Vagina (tissue), 2 donors: ENCODE results near the gene TAPBPL.

ENCODE experiments used
- CTCF ChIP-seq, 3 experiments: fragments of 450-650 bp in 2 of 3; fragments of 200-600 bp in 1 of 3; sonication (generic) in 1 of 3; IDR thresholded peaks; one replicate each; pipeline ENCODE4 v1.5.1; 2017 to 2019; ENCODE audit warnings: antibody characterized with exemption in 3 of 3, mild to moderate bottlenecking in 2 of 3, moderate library complexity in 2 of 3
- POLR2A ChIP-seq, 2 donors: fragments of 450-650 bp; IDR thresholded peaks; one replicate each; pipeline ENCODE4 v1.6.1; 2017; ENCODE audit warnings: antibody characterized with exemption in 2 of 2, mild to moderate bottlenecking in 2 of 2, moderate library complexity in 2 of 2

- TF ChIP-seq CTCF (IDR thresholded peaks at IDR 0.05): no peak
- no peak for TF ChIP-seq POLR2A (IDR thresholded peaks at IDR 0.05)
Measured at GRCh38 chr12:6468283-6468575, 16.4 kb downstream of the TAPBPL start.
